Measurements from ENCODE around the gene LRP1.

DNA sequence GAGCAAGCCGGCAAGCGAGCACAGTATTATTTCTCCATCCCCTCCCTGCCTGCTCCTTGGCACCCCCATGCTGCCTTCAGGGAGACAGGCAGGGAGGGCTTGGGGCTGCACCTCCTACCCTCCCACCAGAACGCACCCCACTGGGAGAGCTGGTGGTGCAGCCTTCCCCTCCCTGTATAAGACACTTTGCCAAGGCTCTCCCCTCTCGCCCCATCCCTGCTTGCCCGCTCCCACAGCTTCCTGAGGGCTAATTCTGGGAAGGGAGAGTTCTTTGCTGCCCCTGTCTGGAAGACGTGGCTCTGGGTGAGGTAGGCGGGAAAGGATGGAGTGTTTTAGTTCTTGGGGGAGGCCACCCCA lies 84.4 kb downstream of the LRP1 start:
- TF ChIP-seq, protein P1, sequence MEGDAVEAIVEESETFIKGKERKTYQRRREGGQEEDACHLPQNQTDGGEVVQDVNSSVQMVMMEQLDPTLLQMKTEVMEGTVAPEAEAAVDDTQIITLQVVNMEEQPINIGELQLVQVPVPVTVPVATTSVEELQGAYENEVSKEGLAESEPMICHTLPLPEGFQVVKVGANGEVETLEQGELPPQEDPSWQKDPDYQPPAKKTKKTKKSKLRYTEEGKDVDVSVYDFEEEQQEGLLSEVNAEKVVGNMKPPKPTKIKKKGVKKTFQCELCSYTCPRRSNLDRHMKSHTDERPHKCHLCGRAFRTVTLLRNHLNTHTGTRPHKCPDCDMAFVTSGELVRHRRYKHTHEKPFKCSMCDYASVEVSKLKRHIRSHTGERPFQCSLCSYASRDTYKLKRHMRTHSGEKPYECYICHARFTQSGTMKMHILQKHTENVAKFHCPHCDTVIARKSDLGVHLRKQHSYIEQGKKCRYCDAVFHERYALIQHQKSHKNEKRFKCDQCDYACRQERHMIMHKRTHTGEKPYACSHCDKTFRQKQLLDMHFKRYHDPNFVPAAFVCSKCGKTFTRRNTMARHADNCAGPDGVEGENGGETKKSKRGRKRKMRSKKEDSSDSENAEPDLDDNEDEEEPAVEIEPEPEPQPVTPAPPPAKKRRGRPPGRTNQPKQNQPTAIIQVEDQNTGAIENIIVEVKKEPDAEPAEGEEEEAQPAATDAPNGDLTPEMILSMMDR (conservative IDR thresholded peaks at IDR 0.05; ENCODE audit: low read depth, low read length), result no peak
- TF ChIP-seq POLR2A (IDR thresholded peaks at IDR 0.05; ENCODE audit: low read depth, low read length) (no peak), CEBPB (IDR thresholded peaks at IDR 0.05; ENCODE audit: low read depth, low read length) (no peak), MXI1 (IDR thresholded peaks at IDR 0.05; ENCODE audit: borderline replicate concordance, low read depth, low read length) (no peak), RAD21 (IDR thresholded peaks at IDR 0.05; ENCODE audit: low read length) (no peak)

Data from IMR-90 (cell line).